GM20000 (cell line): Measurements from ENCODE around the gene EXPH5.
"Not testable (repeated sequence)": the region's sequence is repeated elsewhere in the genome, so short reads cannot be mapped to it uniquely, and the experiment has no call there.

Source experiments
- DNase-seq: peaks from one replicate; pipeline ENCODE4 v3.0.0; 2012; ENCODE audit warnings: low spot score
- TF ChIP-seq, protein P1 (sequence below): IDR thresholded peaks from 2 replicates; pipeline ENCODE4 v1.5.1; 2012; ENCODE audit warnings: mild to moderate bottlenecking, control low read depth; ENCODE audit errors: extremely low read depth, missing control alignments

EXPH5 gene

DNA sequence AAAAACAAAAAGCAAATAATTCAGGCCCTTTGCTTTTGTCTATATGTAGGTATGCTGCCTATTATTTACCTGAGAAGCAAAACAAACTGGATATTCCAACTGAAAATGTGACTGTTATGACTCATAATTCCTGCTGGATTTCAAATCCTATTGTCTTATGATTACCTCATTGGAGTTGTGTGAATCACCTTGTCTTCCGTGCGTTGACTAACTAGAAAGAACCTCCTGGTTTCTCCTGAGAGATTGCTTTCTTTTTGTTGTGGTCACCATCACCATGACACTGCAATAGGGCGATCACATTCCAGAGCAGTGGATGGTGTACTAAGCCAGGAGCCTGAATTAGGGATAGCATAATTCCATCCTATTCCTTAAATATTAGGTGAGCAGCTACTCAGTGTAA, 23.0 kb upstream of the EXPH5 start:
- DNase-seq: no peak
- TF ChIP-seq, protein P1, sequence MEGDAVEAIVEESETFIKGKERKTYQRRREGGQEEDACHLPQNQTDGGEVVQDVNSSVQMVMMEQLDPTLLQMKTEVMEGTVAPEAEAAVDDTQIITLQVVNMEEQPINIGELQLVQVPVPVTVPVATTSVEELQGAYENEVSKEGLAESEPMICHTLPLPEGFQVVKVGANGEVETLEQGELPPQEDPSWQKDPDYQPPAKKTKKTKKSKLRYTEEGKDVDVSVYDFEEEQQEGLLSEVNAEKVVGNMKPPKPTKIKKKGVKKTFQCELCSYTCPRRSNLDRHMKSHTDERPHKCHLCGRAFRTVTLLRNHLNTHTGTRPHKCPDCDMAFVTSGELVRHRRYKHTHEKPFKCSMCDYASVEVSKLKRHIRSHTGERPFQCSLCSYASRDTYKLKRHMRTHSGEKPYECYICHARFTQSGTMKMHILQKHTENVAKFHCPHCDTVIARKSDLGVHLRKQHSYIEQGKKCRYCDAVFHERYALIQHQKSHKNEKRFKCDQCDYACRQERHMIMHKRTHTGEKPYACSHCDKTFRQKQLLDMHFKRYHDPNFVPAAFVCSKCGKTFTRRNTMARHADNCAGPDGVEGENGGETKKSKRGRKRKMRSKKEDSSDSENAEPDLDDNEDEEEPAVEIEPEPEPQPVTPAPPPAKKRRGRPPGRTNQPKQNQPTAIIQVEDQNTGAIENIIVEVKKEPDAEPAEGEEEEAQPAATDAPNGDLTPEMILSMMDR: no peak

DNA sequence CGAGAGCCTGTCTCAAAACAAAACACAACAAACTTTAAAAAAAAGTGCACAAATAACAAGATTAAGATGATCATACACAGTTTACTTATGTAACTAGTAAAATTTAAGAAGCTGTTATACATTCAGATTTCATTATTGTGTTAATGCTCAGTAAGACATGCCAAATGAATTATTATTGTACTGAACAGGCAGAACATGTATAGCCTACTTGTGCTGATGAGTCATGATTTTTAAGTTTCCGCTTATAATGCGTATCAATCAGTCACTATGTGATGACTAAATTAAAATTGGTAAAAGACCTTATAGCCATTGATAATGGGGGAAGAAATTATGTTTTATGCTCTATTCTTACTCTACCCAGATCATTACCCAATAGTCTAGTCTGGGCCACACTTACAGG, 20.5 kb upstream of the EXPH5 start:
- TF ChIP-seq, protein P1: no peak
- no peak for DNase-seq

DNA sequence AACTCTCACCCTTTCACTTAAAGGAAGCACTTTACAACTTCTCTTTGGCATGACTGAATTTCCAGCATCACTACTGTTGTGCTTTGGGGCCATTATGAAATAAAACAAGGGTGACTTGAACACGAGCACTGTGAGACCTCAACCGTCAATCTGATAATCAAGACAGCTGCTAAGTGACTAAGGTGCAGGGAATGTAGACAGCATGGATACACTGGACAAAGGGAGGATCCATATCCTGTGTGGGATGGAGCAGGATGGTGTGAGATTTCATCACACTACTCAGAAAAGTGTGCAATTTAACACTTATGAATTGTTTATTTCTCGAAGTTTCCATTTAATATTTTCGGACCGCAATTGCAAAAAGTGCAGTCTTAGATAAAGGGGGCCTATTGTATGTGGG, 16.1 kb upstream of the EXPH5 start:
- no peak for DNase-seq
- TF ChIP-seq, protein P1: no peak

DNA sequence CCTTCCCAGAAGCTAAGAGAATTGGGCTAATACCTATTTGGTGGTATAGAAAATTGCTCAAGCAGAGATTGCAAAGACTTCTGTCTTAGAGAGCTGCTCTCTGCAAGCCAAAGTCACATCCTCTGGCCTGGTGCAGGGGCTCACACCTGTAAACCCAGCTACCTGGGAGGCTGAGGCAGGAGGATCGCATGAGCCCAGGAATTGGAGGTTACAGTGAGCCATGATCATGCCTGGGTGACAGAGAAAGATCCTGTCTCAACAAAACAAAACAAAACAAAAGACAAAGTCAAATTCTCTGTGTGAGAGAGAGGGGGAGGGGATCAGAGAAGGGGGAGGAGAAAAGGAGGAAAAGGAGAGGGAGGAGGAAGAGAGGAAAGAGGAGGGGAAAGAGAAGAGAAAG, 15.0 kb upstream of the EXPH5 start:
- DNase-seq: no peak
- TF ChIP-seq, protein P1: no peak

DNA sequence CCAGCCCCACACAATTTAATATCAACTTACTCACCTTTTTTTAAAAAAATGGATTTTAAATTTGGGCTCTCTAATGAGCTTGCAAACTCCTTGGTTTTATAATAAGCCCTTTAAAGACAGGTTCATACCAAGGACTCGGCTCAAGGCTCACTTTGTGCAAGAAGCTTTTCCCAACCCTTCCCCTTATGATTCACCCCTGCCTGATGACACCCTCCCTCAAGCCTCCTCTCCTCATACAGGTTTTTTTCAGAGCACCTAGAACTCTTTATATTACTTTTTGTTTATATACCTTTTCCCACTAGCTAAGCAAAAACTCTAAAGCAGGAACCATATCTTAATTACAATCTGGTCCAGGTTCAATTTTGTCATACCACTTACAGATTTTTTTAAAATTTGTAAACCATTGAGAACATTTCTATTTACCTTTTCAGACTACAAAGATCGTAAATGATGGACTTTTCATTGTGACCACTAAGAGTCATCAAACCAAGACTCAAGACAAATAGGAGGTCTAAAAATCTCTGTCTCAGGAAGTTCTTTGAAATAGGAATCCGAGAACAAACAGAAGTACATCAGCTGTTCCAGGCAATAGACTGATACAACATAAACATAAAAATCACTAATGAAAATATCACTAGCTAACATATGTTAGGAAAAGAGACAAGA, 13.1 kb upstream of the EXPH5 start:
- DNase-seq: no peak
- TF ChIP-seq, protein P1: no peak

DNA sequence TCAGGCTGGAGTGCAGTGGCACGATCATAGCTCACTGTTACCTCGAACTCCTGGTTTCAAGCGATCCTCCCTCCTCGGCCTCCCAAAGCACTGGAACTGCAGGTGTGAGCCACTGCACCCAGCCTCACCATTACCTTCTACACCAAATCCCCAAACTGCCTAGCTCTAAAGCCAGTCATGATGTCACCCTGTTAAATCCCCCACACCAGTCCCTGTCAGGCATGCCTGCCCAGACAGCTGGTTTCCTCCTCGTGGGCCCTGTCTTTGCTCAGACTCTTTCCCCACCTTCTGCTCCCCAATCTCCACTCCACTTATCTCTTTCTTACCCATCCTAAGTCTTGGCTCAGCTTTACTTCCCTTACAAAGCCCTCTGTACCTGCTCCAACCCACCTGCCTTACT, 12.5 kb upstream of the EXPH5 start:
- TF ChIP-seq, protein P1: no peak
- DNase-seq: no peak

DNA sequence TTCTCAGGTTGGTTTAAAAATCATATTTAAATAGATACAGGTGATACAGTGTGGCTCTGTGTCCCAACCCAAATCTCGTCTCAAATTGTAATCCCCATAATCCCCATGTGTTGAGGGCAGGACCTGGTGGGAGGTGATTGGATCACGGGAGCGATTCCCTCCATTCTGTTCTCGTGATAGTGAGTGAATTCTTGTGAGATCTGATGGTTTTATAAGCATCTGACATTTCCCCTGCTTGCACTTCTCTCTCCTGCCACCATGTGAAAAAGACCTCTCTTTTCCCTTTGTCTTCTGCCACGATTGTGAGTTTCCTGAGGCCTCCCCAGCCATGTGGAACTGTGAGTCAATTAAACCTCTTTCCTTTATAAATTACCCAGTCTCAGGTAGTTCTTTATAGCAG, 9.2 kb upstream of the EXPH5 start:
- DNase-seq: not testable (repeated sequence)

DNA sequence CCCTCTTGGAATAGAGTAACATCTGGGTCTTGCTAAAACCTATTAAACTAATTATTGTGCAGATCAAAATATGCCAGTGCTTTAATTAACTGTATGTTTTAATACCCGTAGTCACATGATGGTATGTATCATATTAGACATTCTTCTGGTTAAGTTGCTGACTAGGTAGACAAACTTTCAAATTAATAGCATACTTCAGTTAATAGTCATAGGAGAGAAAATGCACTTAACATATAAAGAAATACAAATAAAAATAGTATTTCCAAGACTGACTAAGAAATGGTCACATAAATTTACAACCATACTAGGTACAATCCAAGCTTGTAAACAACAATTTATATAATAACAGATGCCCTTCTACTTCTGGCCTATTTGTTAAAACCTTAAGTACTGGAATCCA, 7.6 kb upstream of the EXPH5 start:
- TF ChIP-seq, protein P1: no peak
- DNase-seq: no peak
